MM.1S (cell line): Measurements from ENCODE around the gene UBE2D2.

Experiments
- CTCF ChIP-seq: fragments of 300-600 bp; sonication (generic); IDR thresholded peaks from 2 replicates; pipeline ENCODE4 v1.5.1; 2016; ENCODE audit warnings: antibody characterized with exemption, low read length, mixed read lengths
- EZH2 ChIP-seq: fragments of 300-600 bp; sonication (generic); optimal IDR thresholded peaks from 2 replicates; pipeline ENCODE3; 2017; ENCODE audit warnings: low read depth, mild to moderate bottlenecking, antibody characterized with exemption, low read length, mixed read lengths
- EZH2phosphoT487 ChIP-seq: fragments of 300-600 bp; sonication (generic); IDR thresholded peaks from 2 replicates; pipeline ENCODE4 v1.6.1; 2018; ENCODE audit warnings: antibody characterized with exemption, low read length

DNA sequence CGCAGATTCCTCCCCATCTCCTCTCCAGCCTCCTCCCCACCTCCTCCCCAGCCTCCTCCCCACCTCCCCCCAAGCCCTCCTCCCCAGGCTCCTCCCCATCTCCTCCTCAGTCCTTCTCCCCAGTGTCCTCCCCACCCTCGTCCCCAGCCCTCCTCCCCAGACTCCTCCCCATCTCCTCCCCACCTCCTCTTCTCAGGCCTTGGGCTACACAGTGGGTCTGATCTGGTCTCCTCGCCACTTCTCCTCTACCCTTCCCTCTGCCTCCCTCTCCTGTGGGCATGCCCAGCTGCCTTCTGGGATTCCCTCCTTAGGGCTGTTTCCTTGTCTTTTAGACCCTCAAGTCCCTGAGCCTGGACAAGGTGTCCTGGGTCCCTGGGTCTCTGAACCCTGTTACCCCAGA, 115.3 kb downstream of the UBE2D2 start:
- TF ChIP-seq EZH2 (no peak), CTCF (no peak), EZH2phosphoT487 (no peak)
